Aorta (tissue), 5 donors: ENCODE results near the gene DENND5A. TPM values are rescaled to one million over a fixed set of nuclear protein-coding genes. Genes with fewer than 3 reads are reported as not detected.
"Not testable (repeated sequence)": the region's sequence is repeated elsewhere in the genome, so short reads cannot be mapped to it uniquely, and the experiment has no call there.

Experiments used
- ATAC-seq: fragments of 200-7000 bp; cut with Tn5 transposase; one replicate; pipeline ENCODE4 v1.9.1; 2022; ENCODE audit warnings: moderate library complexity; ENCODE audit not compliant: low FRiP score
- DNase-seq, 2 donors: peaks; one replicate each; pipeline ENCODE4 v3.0.0-alpha.2; 2020
- H3K27ac ChIP-seq, 2 donors: one replicate each; pipeline ENCODE4 v1.5.1; 2013; ENCODE audit warnings: low read length in 2 of 2, mild to moderate bottlenecking in 2 of 2, moderate library complexity in 2 of 2, control low read depth in 1 of 2, inconsistent platforms in 1 of 2, low read depth in 1 of 2
- H3K27me3 ChIP-seq, 2 donors: one replicate each; pipeline ENCODE4 v1.6.1; 2013; ENCODE audit warnings: control low read depth in 1 of 2, low read length in 1 of 2, mild to moderate bottlenecking in 1 of 2, moderate library complexity in 1 of 2; ENCODE audit not compliant: insufficient read depth in 2 of 2, control insufficient read depth in 1 of 2
- H3K36me3 ChIP-seq, 2 donors: one replicate each; pipeline ENCODE4 v1.6.1; 2013; ENCODE audit warnings: control low read depth in 1 of 2, low read length in 1 of 2, mild to moderate bottlenecking in 1 of 2; ENCODE audit not compliant: insufficient read depth in 2 of 2, control insufficient read depth in 1 of 2
- H3K4me1 ChIP-seq, 2 donors: one replicate each; pipeline ENCODE4 v1.6.1; 2013; ENCODE audit warnings: low read length in 2 of 2, control low read depth in 1 of 2, mild to moderate bottlenecking in 1 of 2, moderate library complexity in 1 of 2; ENCODE audit not compliant: insufficient read depth in 2 of 2, control insufficient read depth in 1 of 2
- H3K4me3 ChIP-seq, 2 donors: one replicate each; pipeline ENCODE4 v1.5.1; 2013; ENCODE audit warnings: low read length in 2 of 2, control low read depth in 1 of 2, mild to moderate bottlenecking in 1 of 2
- H3K9me3 ChIP-seq: one replicate; pipeline ENCODE4 v1.6.1; 2013; ENCODE audit warnings: mild to moderate bottlenecking, low read length; ENCODE audit not compliant: control insufficient read depth
- WGBS, 2 donors: extraction: QIAGEN DNeasy Blood & Tissue Kit; methylation state at CpG; one replicate each; pipeline ENCODE4 v1.1.7; 2013; 5-methylcytosine and 5-hydroxymethylcytosine counted together
- intact Hi-C, 2 donors: fragments of 100-400 bp; cut with DNase I; formaldehyde crosslinking; loops; one replicate each; pipeline versions ENCODE4 v1.14.2 to v1.15.0; 2022
- polyA plus RNA-seq, 2 donors: library from polyadenylated mRNA; stranded (reverse); fragments of 200-250 nt; gene quantifications; one replicate each; pipeline ENCODE4 v1.2.3, GENCODE V29; 2013
- total RNA-seq, 2 donors: library from RNA; stranded (reverse); fragmentation: NEBNext Ultra II Directional; extraction: Animal tissue kit (Norgen Biotek cat#: 25700); gene quantifications; one replicate each; pipeline ENCODE4 v1.2.1, GENCODE V29; 2021
- donor health status: healthy with polysubstance abuse.
- donor health status: Bipolar disorder and iron deficiency.
- donor health status: DM: no; HTN: no; CAD: no.
- donor health status: DM: no; HTN: no; CAD: no.
- donor health status: DM: yes; HTN: yes; CAD: no.

The DENND5A gene
- total and polyA plus RNA-seq, 4 donors: 56.0 to 155 (median 96.1) TPM

GRCh38 chr11:9201372-9202162, 63.6 kb downstream of the DENND5A start:
- no peak for DNase-seq
- WGBS, 2 donors: 88 to 91% methylated on average over 3 of the region's 3 CpGs
- no peak for ATAC-seq
- H3K4me3 ChIP-seq: no peak overlapping the region
- peaks cover 0 to 3% of the 10 kb centered on the region in 2 donors for H3K36me3 ChIP-seq
- H3K9me3 ChIP-seq: no peaks in the 10 kb centered on the region
- intact Hi-C loops: no loop called here
- H3K27me3 ChIP-seq: no peaks in the 10 kb centered on the region
- no peaks in the 10 kb centered on the region for H3K4me1 ChIP-seq
- no peak overlapping the region for H3K27ac ChIP-seq

- Histone ChIP-seq H3K36me3 (peaks cover 0 to 3% of the 10 kb centered on the region in 2 donors), H3K4me3 (no peak overlapping the region), H3K27ac (no peak overlapping the region), H3K27me3 (no peaks in the 10 kb centered on the region), H3K4me1 (no peaks in the 10 kb centered on the region), H3K9me3 (no peaks in the 10 kb centered on the region)
- DNase-seq (no peak), ATAC-seq (no peak)
- intact Hi-C loops: no loop called here
- WGBS, 2 donors: 92 to 96% methylated on average over 2 of the region's 2 CpGs
Measured at GRCh38 chr11:9200471-9200870, 64.7 kb downstream of the DENND5A start.

- no peaks in the 10 kb centered on the region for H3K27me3 ChIP-seq
- no peak overlapping the region for H3K27ac ChIP-seq
- no peaks in the 10 kb centered on the region for H3K4me1 ChIP-seq
- 96 to 98% methylated on average over 3 of the region's 3 CpGs for WGBS, 2 donors
- peaks cover 2 to 6% of the 10 kb centered on the region in 2 donors for H3K36me3 ChIP-seq
- no peaks in the 10 kb centered on the region for H3K9me3 ChIP-seq
- no peak overlapping the region for H3K4me3 ChIP-seq
- ATAC-seq (no peak), DNase-seq (no peak)
- intact Hi-C loops: no loop called here
Measured at GRCh38 chr11:9193316-9193715, 71.8 kb downstream of the DENND5A start.

DNA sequence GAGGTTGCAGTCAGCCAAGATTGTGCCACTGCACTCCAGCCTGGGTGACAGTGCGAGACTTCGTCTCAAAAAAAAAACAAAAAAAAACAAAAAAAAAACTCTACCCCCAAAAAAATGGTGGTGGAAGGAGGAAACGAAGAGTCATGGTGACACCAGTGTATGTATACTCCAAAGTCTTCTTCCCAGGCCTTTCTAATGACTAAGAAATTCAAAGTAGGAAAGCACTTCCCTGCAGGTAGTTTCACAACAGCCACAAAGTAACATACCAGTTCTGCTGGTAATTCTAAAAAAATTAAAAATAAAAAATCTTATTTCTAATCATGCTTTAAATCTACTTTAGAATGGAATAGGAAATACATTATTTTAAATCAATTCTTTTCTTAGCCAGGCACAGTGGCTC, 72.6 kb downstream of the DENND5A start:
- no peak for ATAC-seq
- no peaks in the 10 kb centered on the region for H3K4me1 ChIP-seq
- H3K4me3 ChIP-seq: no peak overlapping the region
- H3K27me3 ChIP-seq: no peaks in the 10 kb centered on the region
- peaks cover 2 to 6% of the 10 kb centered on the region in 2 donors for H3K36me3 ChIP-seq
- H3K9me3 ChIP-seq: no peaks in the 10 kb centered on the region
- WGBS, 2 donors: 92 to 94% methylated on average over 3 of the region's 3 CpGs
- no peak overlapping the region for H3K27ac ChIP-seq
- no peak for DNase-seq
- intact Hi-C loops: no loop called here

GRCh38 chr11:9190326-9191016, 74.7 kb downstream of the DENND5A start:
- DNase-seq, ATAC-seq, H3K9me3 ChIP-seq, H3K36me3 ChIP-seq, H3K4me3 ChIP-seq, H3K27ac ChIP-seq, intact Hi-C loops, H3K4me1 ChIP-seq, H3K27me3 ChIP-seq: not testable (repeated sequence)
- WGBS, 2 donors: 93 to 95% methylated on average over 5 of the region's 5 CpGs

- intact Hi-C loops: not testable (repeated sequence)
Measured at GRCh38 chr11:9188860-9189259, 76.3 kb downstream of the DENND5A start.

GRCh38 chr11:9187616-9188015, 77.5 kb downstream of the DENND5A start:
- 86 to 94% methylated on average over 3 of the region's 3 CpGs for WGBS, 2 donors
- no peaks in the 10 kb centered on the region for H3K9me3 ChIP-seq
- ATAC-seq: no peak
- no peak for DNase-seq
- no peaks in the 10 kb centered on the region for H3K27me3 ChIP-seq
- intact Hi-C loops: no loop called here
- H3K36me3 ChIP-seq: peaks cover 5 to 6% of the 10 kb centered on the region in 2 donors
- no peak overlapping the region for H3K27ac ChIP-seq
- H3K4me1 ChIP-seq: no peaks in the 10 kb centered on the region
- H3K4me3 ChIP-seq: no peak overlapping the region

More at GRCh38 chr11:9188860-9189259, 76.3 kb downstream of the DENND5A start:
- H3K9me3 ChIP-seq, H3K36me3 ChIP-seq, H3K4me3 ChIP-seq, DNase-seq, ATAC-seq, H3K27me3 ChIP-seq, H3K4me1 ChIP-seq, H3K27ac ChIP-seq: not testable (repeated sequence)
- WGBS, 2 donors: 96 to 100% methylated on average over 3 of the region's 3 CpGs

DNA sequence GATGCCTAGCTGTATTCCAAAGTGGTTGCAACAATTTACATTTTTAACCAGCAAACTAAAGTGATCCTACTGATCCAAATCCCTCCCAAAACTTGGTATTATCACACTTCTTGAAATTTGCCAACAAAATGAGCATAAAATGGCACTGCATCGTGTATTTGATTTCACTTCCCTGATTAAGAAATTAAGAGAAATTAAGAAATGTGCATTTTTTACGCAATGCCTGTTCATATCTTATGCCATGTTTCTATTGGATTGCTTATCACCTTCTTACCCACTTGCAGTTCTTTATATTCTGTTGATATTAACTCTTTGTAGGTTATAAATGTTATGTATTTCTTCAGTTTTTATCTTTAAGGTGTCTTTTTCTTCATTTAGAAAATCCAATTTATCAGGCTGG, 80.6 kb downstream of the DENND5A start:
- no peak overlapping the region for H3K4me3 ChIP-seq
- H3K9me3 ChIP-seq: no peaks in the 10 kb centered on the region
- intact Hi-C loops: no loop called here
- no peaks in the 10 kb centered on the region for H3K27me3 ChIP-seq
- peaks cover 5% of the 10 kb centered on the region in 2 donors for H3K36me3 ChIP-seq
- DNase-seq (no peak), ATAC-seq (no peak)
- no peaks in the 10 kb centered on the region for H3K4me1 ChIP-seq
- no peak overlapping the region for H3K27ac ChIP-seq
- WGBS, 2 donors: 68 to 94% methylated on average over 2 of the region's 2 CpGs
